Neuronal stem cell (in vitro differentiated cells): ENCODE data around the gene SRBD1.

Experiments used
- DNase-seq: peaks from one replicate; pipeline ENCODE4 v3.0.0-alpha.2; 2013; ENCODE audit warnings: low spot score
- H2AFZ ChIP-seq: one replicate; pipeline ENCODE4 v1.6.1; 2013; ENCODE audit warnings: mild to moderate bottlenecking, low read length, inconsistent platforms
- H2AK5ac ChIP-seq: 2 replicates; pipeline ENCODE4 v1.6.1; 2013; ENCODE audit warnings: low read depth, mild to moderate bottlenecking, inconsistent platforms, low read length, moderate library complexity, mixed read lengths
- H2BK120ac ChIP-seq: 2 replicates; pipeline ENCODE4 v1.6.1; 2013; ENCODE audit warnings: low read depth, mild to moderate bottlenecking, inconsistent platforms, low read length, moderate library complexity, mixed read lengths
- H2BK12ac ChIP-seq: one replicate; pipeline ENCODE4 v1.6.1; 2013; ENCODE audit warnings: low read length, inconsistent platforms
- H2BK15ac ChIP-seq: 2 replicates; pipeline ENCODE4 v1.6.1; 2013; ENCODE audit warnings: mild to moderate bottlenecking, low read length, inconsistent platforms, mixed read lengths
- H2BK5ac ChIP-seq: one replicate; pipeline ENCODE4 v1.6.1; 2013; ENCODE audit warnings: inconsistent platforms, mild to moderate bottlenecking, low read length, moderate library complexity
- H3K14ac ChIP-seq: one replicate; pipeline ENCODE4 v1.6.1; 2013; ENCODE audit warnings: low read length, inconsistent platforms
- H3K18ac ChIP-seq: 2 replicates; pipeline ENCODE4 v1.6.1; 2013; ENCODE audit warnings: low read length, inconsistent platforms
- H3K23ac ChIP-seq: 2 replicates; pipeline ENCODE4 v1.6.1; 2013; ENCODE audit warnings: low read depth, mild to moderate bottlenecking, mixed read lengths, low read length, inconsistent platforms; ENCODE audit not compliant: poor library complexity
- H3K27ac ChIP-seq: replicated peaks from 3 replicates; pipeline ENCODE4 v1.5.1; 2013; ENCODE audit warnings: low read length, inconsistent platforms
- H3K27me3 ChIP-seq, 3 experiments: 2 replicates each; pipeline ENCODE4 v1.6.1; 2013; ENCODE audit warnings: low read length in 3 of 3, mild to moderate bottlenecking in 2 of 3, inconsistent platforms in 1 of 3, low read depth in 1 of 3, mixed read lengths in 1 of 3, moderate library complexity in 1 of 3; ENCODE audit not compliant: control insufficient read depth in 3 of 3, insufficient read depth in 3 of 3
- H3K36me3 ChIP-seq, 2 donors: replicated peaks in 1 of 2; 2 replicates each; pipeline ENCODE4 v1.6.1; 2013; ENCODE audit warnings: low read length in 2 of 2; ENCODE audit not compliant: control insufficient read depth in 2 of 2, insufficient read depth in 2 of 2
- H3K4ac ChIP-seq: 2 replicates; pipeline ENCODE4 v1.6.1; 2013; ENCODE audit warnings: inconsistent platforms, mild to moderate bottlenecking, low read length, moderate library complexity
- H3K4me1 ChIP-seq, 2 donors: 1 replicate in 1 of 2; 2 replicates in 1 of 2; pipeline ENCODE4 v1.6.1; 2013; ENCODE audit warnings: low read length in 2 of 2, low read depth in 1 of 2; ENCODE audit not compliant: control insufficient read depth in 2 of 2, insufficient read depth in 1 of 2
- H3K4me2 ChIP-seq: one replicate; pipeline ENCODE4 v1.6.1; 2013; ENCODE audit warnings: mild to moderate bottlenecking, low read length, inconsistent platforms; ENCODE audit not compliant: insufficient read depth, poor library complexity, severe bottlenecking
- H3K4me3 ChIP-seq, 2 donors: 2 replicates each; pipeline ENCODE4 v1.5.1; 2013; ENCODE audit warnings: low read length in 2 of 2, mild to moderate bottlenecking in 2 of 2, inconsistent platforms in 1 of 2, moderate library complexity in 1 of 2
- H3K79me1 ChIP-seq: one replicate; pipeline ENCODE4 v1.6.1; 2013; ENCODE audit warnings: low read depth, mild to moderate bottlenecking, inconsistent platforms, low read length, moderate library complexity
- H3K9ac ChIP-seq: one replicate; pipeline ENCODE4 v1.6.1; 2013; ENCODE audit warnings: mild to moderate bottlenecking, low read depth, low read length, inconsistent platforms; ENCODE audit not compliant: poor library complexity
- H3K9me3 ChIP-seq, 2 donors: replicated peaks in 1 of 2; 2 replicates each; pipeline versions ENCODE3 to v1.6.1; 2013; ENCODE audit warnings: low read length in 2 of 2, mild to moderate bottlenecking in 2 of 2, inconsistent platforms in 1 of 2, low read depth in 1 of 2, mixed read lengths in 1 of 2, moderate library complexity in 1 of 2; ENCODE audit not compliant: control insufficient read depth in 2 of 2, insufficient read depth in 1 of 2
- H4K8ac ChIP-seq: one replicate; pipeline ENCODE4 v1.6.1; 2013; ENCODE audit warnings: low read depth, mild to moderate bottlenecking, inconsistent platforms, low read length, moderate library complexity
- H4K91ac ChIP-seq: one replicate; pipeline ENCODE4 v1.6.1; 2013; ENCODE audit warnings: low read length, low read depth, mild to moderate bottlenecking, inconsistent platforms; ENCODE audit not compliant: poor library complexity
- WGBS, 2 donors: extraction: QIAGEN DNeasy Blood & Tissue Kit; methylation state at CpG; one replicate each; pipeline ENCODE4 v1.1.7; 2013; ENCODE audit warnings: missing lambda C conversion rate in 2 of 2, mixed read lengths in 1 of 2; ENCODE audit not compliant: insufficient read length in 2 of 2, insufficient replicate concordance in 1 of 2; ENCODE audit errors: extremely low coverage in 2 of 2; 5-methylcytosine and 5-hydroxymethylcytosine counted together

Gene SRBD1

DNA sequence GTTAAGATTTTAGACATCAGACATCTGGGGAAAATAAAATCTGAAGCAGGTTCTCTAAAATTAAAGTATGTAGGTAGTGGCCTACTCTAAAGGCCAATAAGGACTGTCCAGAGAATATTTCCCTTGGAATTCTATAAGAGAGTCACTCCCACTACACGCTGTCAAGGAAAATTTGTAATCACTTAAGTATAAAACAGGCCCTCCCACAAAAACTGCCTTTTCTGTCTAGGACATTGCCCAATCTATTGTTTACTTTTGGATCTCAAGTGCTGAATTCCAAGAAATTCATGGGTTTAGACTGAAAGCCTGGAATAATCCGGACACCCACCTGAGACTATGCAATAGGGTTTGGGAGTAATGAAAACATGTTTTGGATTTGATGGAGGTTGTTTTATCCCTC, 1.7 kb upstream of the SRBD1 start:
- no peak overlapping the region for H3K9ac ChIP-seq
- no peaks in the 10 kb centered on the region for H3K9me3 ChIP-seq
- H3K4me1 ChIP-seq: peaks cover 0 to 3% of the 10 kb centered on the region in 2 donors
- no peak for DNase-seq
- no peak overlapping the region for H2BK15ac ChIP-seq
- H4K91ac ChIP-seq: no peak overlapping the region
- H3K18ac ChIP-seq: no peak overlapping the region
- H2AK5ac ChIP-seq: no peak overlapping the region
- H3K4me2 ChIP-seq: no peak overlapping the region
- H3K23ac ChIP-seq: no peak overlapping the region
- no peaks in the 10 kb centered on the region for H3K36me3 ChIP-seq
- no peaks in the 10 kb centered on the region for H3K27me3 ChIP-seq
- no peak overlapping the region for H2BK120ac ChIP-seq
- no peak overlapping the region for H3K4me3 ChIP-seq
- H2BK5ac ChIP-seq: no peak overlapping the region
- H2BK12ac ChIP-seq: no peak overlapping the region
- no peak overlapping the region for H3K14ac ChIP-seq
- no peak overlapping the region for H3K27ac ChIP-seq
- WGBS, 2 donors: no CpG with 5 or more reads among the region's 2 CpGs
- H3K79me1 ChIP-seq: no peaks in the 10 kb centered on the region
- no peak overlapping the region for H4K8ac ChIP-seq
- no peak overlapping the region for H2AFZ ChIP-seq
- no peak overlapping the region for H3K4ac ChIP-seq

DNA sequence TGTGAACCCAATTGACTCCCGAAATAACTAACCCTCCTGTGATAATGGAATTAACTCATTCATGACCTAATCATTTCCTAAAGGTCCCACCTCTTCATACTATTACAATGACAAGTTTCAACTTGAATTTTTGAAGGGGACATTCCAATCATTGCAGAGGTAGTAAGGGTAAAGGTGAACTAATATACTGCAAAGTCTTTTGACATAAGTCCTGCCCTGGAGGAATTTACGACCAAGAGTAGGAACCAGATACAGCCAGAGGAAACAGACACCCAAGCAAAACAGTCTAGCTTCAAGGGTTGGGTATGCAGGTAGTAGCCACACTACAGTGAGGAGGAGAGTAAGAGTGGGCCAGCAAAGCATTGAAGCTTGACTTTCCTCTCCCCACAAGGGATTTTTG, 1.2 kb upstream of the SRBD1 start:
- no peak for DNase-seq
- peaks cover 0 to 3% of the 10 kb centered on the region in 2 donors for H3K4me1 ChIP-seq
- H3K4ac ChIP-seq: no peak overlapping the region
- no peaks in the 10 kb centered on the region for H3K9me3 ChIP-seq
- H2BK120ac ChIP-seq: no peak overlapping the region
- no peak overlapping the region for H2BK15ac ChIP-seq
- H3K79me1 ChIP-seq: no peaks in the 10 kb centered on the region
- H3K27me3 ChIP-seq: no peaks in the 10 kb centered on the region
- no peak overlapping the region for H4K91ac ChIP-seq
- H3K23ac ChIP-seq: no peak overlapping the region
- H2AFZ ChIP-seq: peak overlapping the region; percentile 87
- no peaks in the 10 kb centered on the region for H3K36me3 ChIP-seq
- H4K8ac ChIP-seq: no peak overlapping the region
- no peak overlapping the region for H3K4me3 ChIP-seq
- H3K9ac ChIP-seq: no peak overlapping the region
- H3K27ac ChIP-seq: no peak overlapping the region
- no peak overlapping the region for H3K18ac ChIP-seq
- H2AK5ac ChIP-seq: no peak overlapping the region
- WGBS, 2 donors: no CpG with 5 or more reads among the region's 2 CpGs
- H3K4me2 ChIP-seq: no peak overlapping the region
- H2BK5ac ChIP-seq: no peak overlapping the region
- H3K14ac ChIP-seq: no peak overlapping the region
- no peak overlapping the region for H2BK12ac ChIP-seq

DNA sequence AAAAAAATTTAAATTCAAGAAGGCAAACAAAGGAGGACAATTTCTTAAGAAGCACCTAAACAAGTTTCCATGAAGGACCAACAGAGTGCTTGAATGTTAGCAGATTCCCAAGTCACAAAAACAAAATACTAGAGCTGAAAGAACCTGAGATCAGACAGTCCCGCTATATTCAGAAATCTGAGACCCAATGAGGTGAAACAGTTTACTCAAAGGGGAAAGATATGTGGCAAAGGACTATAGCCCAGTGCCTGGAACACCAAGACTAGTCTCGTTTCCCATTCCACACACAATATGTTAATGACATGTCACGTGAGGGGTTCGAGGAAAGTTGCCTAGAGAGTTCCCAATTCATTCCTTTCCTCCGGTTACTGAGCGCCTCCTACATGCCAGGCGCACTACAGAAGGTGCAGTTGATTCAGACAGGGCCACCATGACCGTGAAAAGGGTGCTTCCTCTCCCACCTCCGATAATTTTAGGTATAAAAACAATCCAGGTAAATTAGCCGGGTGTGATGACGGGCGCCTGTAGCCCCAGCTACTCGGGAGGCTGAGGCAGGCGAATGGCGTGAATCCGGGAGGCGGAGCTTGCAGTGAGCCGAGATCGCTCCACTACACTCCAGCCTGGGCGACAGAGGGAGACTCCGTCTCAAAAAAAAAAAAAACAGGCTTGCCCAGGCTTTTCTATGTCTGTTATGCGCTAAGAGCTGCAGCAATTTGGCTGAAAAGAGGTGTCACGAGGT, 617 bp downstream of the SRBD1 start:
- H3K23ac ChIP-seq: no peak overlapping the region
- H2BK12ac ChIP-seq: no peak overlapping the region
- H4K8ac ChIP-seq: no peak overlapping the region
- peak overlapping the region; percentile 87 for H2AFZ ChIP-seq
- no peak overlapping the region for H3K14ac ChIP-seq
- H3K27ac ChIP-seq: peak overlapping the region; percentile 39
- H2BK15ac ChIP-seq: no peak overlapping the region
- no peak overlapping the region for H3K18ac ChIP-seq
- H4K91ac ChIP-seq: no peak overlapping the region
- no peak overlapping the region for H3K9ac ChIP-seq
- H3K4me2 ChIP-seq: peak overlapping the region; percentile 42
- no CpG with 5 or more reads among the region's 23 CpGs for WGBS, 2 donors
- no peaks in the 10 kb centered on the region for H3K27me3 ChIP-seq
- no peak overlapping the region for H2BK5ac ChIP-seq
- H2BK120ac ChIP-seq: no peak overlapping the region
- H2AK5ac ChIP-seq: no peak overlapping the region
- H3K4me3 ChIP-seq: peak overlapping the region; percentile 74 to 86
- H3K79me1 ChIP-seq: no peaks in the 10 kb centered on the region
- DNase-seq: peak; percentile 46
- peaks cover 0 to 3% of the 10 kb centered on the region in 2 donors for H3K4me1 ChIP-seq
- no peak overlapping the region for H3K4ac ChIP-seq
- H3K9me3 ChIP-seq: no peaks in the 10 kb centered on the region
- H3K36me3 ChIP-seq: no peaks in the 10 kb centered on the region

DNA sequence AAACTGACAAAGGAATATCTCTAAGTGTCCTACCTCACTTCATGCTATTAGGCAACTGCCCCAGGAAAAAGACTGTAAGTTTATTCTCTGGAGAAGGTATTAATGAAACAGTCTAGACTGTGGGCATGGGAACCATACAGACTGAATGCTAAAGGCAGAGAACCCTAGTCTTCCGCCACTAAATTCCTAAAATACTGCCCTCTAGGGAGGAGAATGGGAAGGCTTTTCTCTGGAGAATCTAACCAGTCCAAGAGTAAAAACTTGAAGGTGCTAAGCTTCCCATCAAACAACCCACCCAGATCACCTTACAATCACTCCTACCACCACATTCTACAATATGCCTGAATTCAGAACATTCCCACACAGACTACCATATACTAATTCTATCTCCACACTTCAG, 3.4 kb downstream of the SRBD1 start:
- Histone ChIP-seq H2AFZ (no peak overlapping the region), H2BK12ac (no peak overlapping the region), H3K79me1 (no peaks in the 10 kb centered on the region), H3K27ac (no peak overlapping the region), H3K9me3 (no peaks in the 10 kb centered on the region), H3K4me2 (no peak overlapping the region), H3K18ac (no peak overlapping the region), H2BK120ac (no peak overlapping the region), H3K36me3 (peaks cover 5 to 21% of the 10 kb centered on the region in 2 donors), H4K91ac (no peak overlapping the region), H2AK5ac (no peak overlapping the region), H3K23ac (no peak overlapping the region), H2BK5ac (no peak overlapping the region), H3K27me3 (no peaks in the 10 kb centered on the region), H3K4me3 (no peak overlapping the region), H3K4ac (no peak overlapping the region), H3K14ac (no peak overlapping the region), H4K8ac (no peak overlapping the region), H2BK15ac (no peak overlapping the region), H3K4me1 (peaks cover 0 to 3% of the 10 kb centered on the region in 2 donors), H3K9ac (no peak overlapping the region)
- peak; percentile 23 for DNase-seq
- WGBS, 2 donors: no CpG with 5 or more reads among the region's 1 CpG
